K562 (cell line): ENCODE data around the gene TPK1. TPM values are rescaled to one million over a fixed set of nuclear protein-coding genes. Genes with fewer than 3 reads are reported as not detected.

Source experiments
- ATAC-seq: fragments of 200-7000 bp; cut with Tn5 transposase; 3 replicates; pipeline ENCODE4 v1.9.1; 2020; ENCODE audit warnings: moderate library complexity
- BruUV-seq: library from RNA; stranded (reverse); fragments of 400-500 nt; replicated peaks from 2 replicates; lab custom pipeline; 2021; lab: Mats Ljungman, UMichigan
- CTCF ChIA-PET: fragments of 300-600 bp; formaldehyde crosslinking; extraction: SDS; loops from one replicate; lab custom pipeline; 2021; ENCODE audit warnings: low intra/inter-chr PET ratio; lab: Yijun Ruan, JAX
- POLR2A ChIA-PET: fragments of 300-600, 350-650 bp; sonication (Branson Sonifier 250); formaldehyde crosslinking; extraction: SDS; loops from one replicate; lab custom pipeline; 2021; ENCODE audit warnings: antibody characterized with exemption, inconsistent platforms; lab: Yijun Ruan, JAX
- DNase-seq, 4 experiments: peaks; one replicate each; pipeline versions ENCODE4 v3.0.0 to v3.0.0-alpha.2; 2011 to 2018; ENCODE audit warnings: low spot score in 3 of 4, mixed read lengths in 3 of 4; ENCODE audit errors: extremely low read depth in 1 of 4
- FAIRE-seq: peaks from 2 replicates; lab custom pipeline; 2011; peaks lifted over from hg19 to GRCh38; lab: Jason Lieb, UNC
- H2AFZ ChIP-seq: 2 replicates; pipeline ENCODE4 v1.6.0; 2011; ENCODE audit warnings: low read depth, low read length, control low read depth, inconsistent platforms
- H3K27ac ChIP-seq: fragments of 200-600 bp; 3 replicates; pipeline ENCODE4 v1.8.0; 2011; ENCODE audit warnings: low read depth, mild to moderate bottlenecking, control low read depth, inconsistent platforms, low read length, moderate library complexity, mixed read lengths; ENCODE audit errors: extremely low read depth
- H3K27me3 ChIP-seq, 2 experiments: fragments of 300-600 bp in 1 of 2; 2 replicates in 1 of 2; 3 replicates in 1 of 2; pipeline versions ENCODE4 v1.6.0 to v1.8.0; 2011; ENCODE audit warnings: inconsistent platforms in 2 of 2, low read length in 2 of 2, mild to moderate bottlenecking in 1 of 2, mixed read lengths in 1 of 2, moderate library complexity in 1 of 2; ENCODE audit not compliant: control insufficient read depth in 2 of 2, insufficient read depth in 2 of 2
- H3K36me3 ChIP-seq: fragments of 300-600 bp; 3 replicates; pipeline ENCODE4 v1.8.0; 2011; ENCODE audit warnings: mild to moderate bottlenecking, low read length, inconsistent platforms; ENCODE audit not compliant: control insufficient read depth, insufficient read depth
- H3K4me1 ChIP-seq, 2 experiments: fragments of 200-600 bp in 1 of 2; replicated peaks in 1 of 2; 2 replicates in 1 of 2; 3 replicates in 1 of 2; pipeline versions ENCODE4 v1.5.1 to v1.8.0; 2011; ENCODE audit warnings: inconsistent platforms in 2 of 2, low read length in 2 of 2, mild to moderate bottlenecking in 1 of 2, mixed read lengths in 1 of 2, moderate library complexity in 1 of 2; ENCODE audit not compliant: control insufficient read depth in 2 of 2, insufficient read depth in 2 of 2
- H3K4me2 ChIP-seq: 2 replicates; pipeline ENCODE4 v1.6.1; 2011; ENCODE audit warnings: low read length, control low read depth, inconsistent platforms, mixed read lengths; ENCODE audit not compliant: insufficient read depth
- H3K4me3 ChIP-seq: fragments of 200-600 bp; sonication (generic), shearing (Covaris generic); 2 replicates; pipeline ENCODE4 v1.5.1; 2016; ENCODE audit warnings: control low read depth, inconsistent platforms
- H3K79me2 ChIP-seq: fragments of 200-600 bp; 3 replicates; pipeline ENCODE4 v1.8.0; 2011; ENCODE audit warnings: low read length, inconsistent platforms; ENCODE audit not compliant: control insufficient read depth, insufficient read depth
- H3K9ac ChIP-seq, 2 experiments: 2 replicates each; pipeline versions ENCODE4 v1.6.0 to v1.6.1; 2011; ENCODE audit warnings: low read depth in 2 of 2, low read length in 2 of 2, control low read depth in 1 of 2, inconsistent platforms in 1 of 2, mild to moderate bottlenecking in 1 of 2, mixed read lengths in 1 of 2; ENCODE audit not compliant: insufficient read depth in 1 of 2
- H3K9me1 ChIP-seq: one replicate; pipeline ENCODE4 v1.6.0; 2011; ENCODE audit warnings: inconsistent platforms, mild to moderate bottlenecking, low read length, moderate library complexity; ENCODE audit not compliant: control insufficient read depth, insufficient read depth
- H3K9me3 ChIP-seq: replicated peaks from 2 replicates; pipeline ENCODE4 v1.5.1; 2011; ENCODE audit warnings: low read depth, low read length, inconsistent platforms; ENCODE audit not compliant: control insufficient read depth, insufficient read depth
- H4K20me1 ChIP-seq: replicated peaks from 2 replicates; pipeline ENCODE4 v1.6.1; 2011; ENCODE audit warnings: low read length, inconsistent platforms, mixed read lengths; ENCODE audit not compliant: control insufficient read depth, insufficient read depth
- CXXC5 ChIP-seq: fragments of 250-450 bp; sonication (Bioruptor Pico); IDR thresholded peaks from 2 replicates; pipeline ENCODE4 v1.8.0; 2022; ENCODE audit warnings: inconsistent platforms, mild to moderate bottlenecking, moderate library complexity
- HOXB6 ChIP-seq: fragments of 250-450 bp; sonication (Bioruptor Pico); IDR thresholded peaks from 2 replicates; pipeline ENCODE4 v1.5.1; 2022; ENCODE audit warnings: mild to moderate bottlenecking, borderline replicate concordance
- IRF1 ChIP-seq: sonication (generic); formaldehyde crosslinking; IDR thresholded peaks from 2 replicates; pipeline ENCODE4 v1.8.0; 2022; ENCODE audit warnings: missing genetic modification reagents, mild to moderate bottlenecking, borderline replicate concordance
- NFIX ChIP-seq: fragments of 250-450 bp; sonication (Bioruptor Pico); IDR thresholded peaks from 2 replicates; pipeline ENCODE4 v1.4.0; 2020; ENCODE audit warnings: low read depth, mild to moderate bottlenecking, moderate library complexity
- NONO ChIP-seq, 2 experiments: fragments of 200-400 bp in 1 of 2; fragments of 450-650 bp in 1 of 2; formaldehyde crosslinking in 1 of 2; IDR thresholded peaks; 2 replicates each; pipeline ENCODE4 v1.6.1; 2017; ENCODE audit warnings: low read depth in 2 of 2, mild to moderate bottlenecking in 2 of 2, moderate library complexity in 2 of 2, low read length in 1 of 2
- NUFIP1 ChIP-seq: fragments of 450-650 bp; IDR thresholded peaks from 2 replicates; pipeline ENCODE4 v1.6.1; 2018; ENCODE audit not compliant: partially characterized antibody
- PRPF4 ChIP-seq: fragments of 200-400 bp; formaldehyde crosslinking; IDR thresholded peaks from one replicate; pipeline ENCODE4 v1.6.1; 2017; ENCODE audit warnings: low read length, low read depth, mild to moderate bottlenecking; ENCODE audit not compliant: insufficient read depth, poor library complexity, severe bottlenecking
- RAD21 ChIP-seq, 2 experiments: fragments of 250-450 bp in 1 of 2; fragments of 450-650 bp in 1 of 2; sonication (Bioruptor Pico) in 1 of 2; formaldehyde crosslinking in 1 of 2; IDR thresholded peaks in 1 of 2; conservative IDR thresholded peaks in 1 of 2; 2 replicates each; pipeline versions ENCODE4 v1.4.0 to v1.8.0; 2020 to 2022; ENCODE audit warnings: mild to moderate bottlenecking in 2 of 2, moderate library complexity in 1 of 2
- RBM25 ChIP-seq: fragments of 200-400 bp; formaldehyde crosslinking; IDR thresholded peaks from 2 replicates; pipeline ENCODE4 v1.6.1; 2018; ENCODE audit warnings: low read length, low read depth, moderate library complexity; ENCODE audit not compliant: severe bottlenecking
- TCF7 ChIP-seq: sonication (generic); IDR thresholded peaks from 2 replicates; pipeline ENCODE4 v1.6.1; 2016; ENCODE audit warnings: antibody characterized with exemption, borderline replicate concordance
- ZKSCAN8 ChIP-seq: fragments of 200-800 bp; sonication (Bioruptor generic); IDR thresholded peaks from 2 replicates; pipeline ENCODE4 v1.6.1; 2016; ENCODE audit warnings: missing genetic modification characterization, missing compliant biosample characterization
- ZNF280A ChIP-seq: fragments of 450-650 bp; IDR thresholded peaks from 2 replicates; pipeline ENCODE4 v1.6.1; 2018; ENCODE audit warnings: mild to moderate bottlenecking, low read depth; ENCODE audit not compliant: partially characterized antibody
- ZNF316 ChIP-seq: fragments of 450-650 bp; IDR thresholded peaks from 2 replicates; pipeline ENCODE4 v1.6.1; 2016
- ZNF445 ChIP-seq: fragments of 250-450 bp; sonication (Bioruptor Pico); IDR thresholded peaks from 2 replicates; pipeline ENCODE4 v1.4.0; 2020; ENCODE audit warnings: low read depth, mild to moderate bottlenecking, moderate library complexity
- ZNF699 ChIP-seq: fragments of 250-450 bp; sonication (Bioruptor Pico); IDR thresholded peaks from 2 replicates; pipeline ENCODE4 v1.8.0; 2021; ENCODE audit warnings: mild to moderate bottlenecking, moderate library complexity; ENCODE audit not compliant: insufficient replicate concordance
- WGBS: fragments of 100-300 bp; shearing (Covaris generic); methylation state at CpG from one replicate; pipeline ENCODE4 v1.1.6; 2016; ENCODE audit warnings: low coverage, mixed read lengths; ENCODE audit not compliant: insufficient coverage; ENCODE audit errors: missing lambda C conversion rate; 5-methylcytosine and 5-hydroxymethylcytosine counted together
- in situ Hi-C: fragments of 300-500 bp; cut with MboI; formaldehyde crosslinking; loops from 4 replicates; pipeline ENCODE4 v1.15.0; 2018; ENCODE audit warnings: inconsistent platforms, mixed read lengths
- intact Hi-C: fragments of 100-400 bp; cut with micrococcal nuclease; formaldehyde crosslinking; loops from 2 replicates; pipeline ENCODE4 v1.14.2; 2022
- polyA plus RNA-seq, 8 experiments: library from polyadenylated mRNA; depleted of rRNA in 4 of 8; stranded (reverse) in 5 of 8; unstranded in 3 of 8; fragments of >200 nt; fragmentation: Nextera tagmentation in 2 of 8; fragmentation: Illumina TruSeq in 1 of 8; extraction: Ambion mirVana in 2 of 8; extraction: Trizol in 1 of 8; gene quantifications; 2 replicates each; pipeline versions ENCODE4 v1.2.1 to v1.2.3, GENCODE V29; 2011 to 2014; ENCODE audit warnings: inconsistent platforms in 1 of 8, missing spikeins in 1 of 8
- total RNA-seq, 7 experiments: library from RNA; depleted of rRNA in 6 of 7; stranded (reverse); fragments of >200 nt in 6 of 7; fragmentation: Illumina TruSeq in 2 of 7; extraction: Trizol in 2 of 7; gene quantifications; 2 replicates each; pipeline versions ENCODE4 v1.2.1 to v1.2.3, GENCODE V29; 2011 to 2021; ENCODE audit warnings: low replicate concordance in 1 of 7

Gene TPK1
- total and polyA plus RNA-seq, 9 of the 15 experiments (the other 6 are each of a cell fraction or from before 2014, with no cell fraction given): 5.1 to 16.2 (median 9.2) TPM

GRCh38 chr7:144628176-144628575 is 207.7 kb downstream of the TPK1 start:
- Histone ChIP-seq H2AFZ (no peak overlapping the region), H3K27me3 (no peaks in the 10 kb centered on the region), H3K36me3 (no peaks in the 10 kb centered on the region), H3K27ac (no peak overlapping the region), H3K4me1 (no peaks in the 10 kb centered on the region), H3K9me1 (no peaks in the 10 kb centered on the region), H3K79me2 (no peaks in the 10 kb centered on the region), H3K9ac (no peak overlapping the region), H3K9me3 (0 out of 2 replicates have a peak, but pooled peaks cover 2% of the 10 kb centered on the region), H3K4me2 (no peak overlapping the region), H4K20me1 (no peaks in the 10 kb centered on the region), H3K4me3 (no peak overlapping the region)
- WGBS: 2% methylated on average over 2 of the region's 2 CpGs
- in situ Hi-C loops (no loop called here), intact Hi-C loops (no loop called here)
- no TSS peak for BruUV-seq
- ATAC-seq (no peak), DNase-seq (no peak), FAIRE-seq (no peak)
- POLR2A ChIA-PET: no interaction called here
- CTCF ChIA-PET: no interaction called here
- TF ChIP-seq RAD21 (CRISPR knock-in tag; conservative IDR thresholded peaks at IDR 0.05 in 1 of 2, IDR thresholded peaks at IDR 0.05 in 1 of 2) (no peak), ZNF316 (no peak), RBM25 (no peak), HOXB6 (no peak), ZNF699 (no peak), ZNF445 (CRISPR knock-in tag) (no peak), TCF7 (no peak)

- H3K79me2 ChIP-seq: no peaks in the 10 kb centered on the region
- TF ChIP-seq NUFIP1: no peak
- TF ChIP-seq IRF1 (CRISPR knock-in tag): no peak
- no peak for TF ChIP-seq NONO (IDR thresholded peaks at IDR 0.05; ENCODE audit: low read depth in 2 of 2, low read length in 1 of 2)
- no peak for TF ChIP-seq ZKSCAN8 (CRISPR knock-in tag)
- no peak for TF ChIP-seq PRPF4
- TF ChIP-seq NFIX (CRISPR knock-in tag): no peak
- no peak for TF ChIP-seq ZNF280A
- TF ChIP-seq CXXC5 (CRISPR knock-in tag): no peak
These were observed 213.1 kb downstream of the TPK1 start for GRCh38 chr7:144622745-144623144.

More at GRCh38 chr7:144622745-144623144, 213.1 kb downstream of the TPK1 start:
- in situ Hi-C loops: no loop called here
- Histone ChIP-seq H3K4me3 (no peak overlapping the region), H3K27me3 (no peaks in the 10 kb centered on the region), H3K4me1 (no peaks in the 10 kb centered on the region), H3K4me2 (no peak overlapping the region), H3K9me3 (peaks cover 6% of the 10 kb centered on the region), H2AFZ (no peak overlapping the region), H4K20me1 (no peaks in the 10 kb centered on the region), H3K36me3 (no peaks in the 10 kb centered on the region), H3K9ac (no peak overlapping the region), H3K27ac (no peak overlapping the region), H3K9me1 (no peaks in the 10 kb centered on the region)
- FAIRE-seq (no peak), DNase-seq (no peak), ATAC-seq (no peak)
- WGBS: 0% methylated on average over 3 of the region's 3 CpGs
- CTCF ChIA-PET: no interaction called here
- POLR2A ChIA-PET: no interaction called here
- intact Hi-C loops: no loop called here
- BruUV-seq: no TSS peak
